Body of pancreas (tissue), 4 donors: ENCODE data around the gene LRFN2. TPM values are rescaled to one million over a fixed set of nuclear protein-coding genes. Genes with fewer than 3 reads are reported as not detected.
A peak's percentile ranks its signal among the peaks of the same experiment; 100 is the strongest.

Experiments used
- ATAC-seq: fragments of 150-250 bp; one replicate; pipeline ENCODE4 v1.9.1; 2016
- DNase-seq, 4 donors: peaks; one replicate each; pipeline ENCODE4 v3.0.0-alpha.2; 2019
- H3K27ac ChIP-seq, 4 donors: fragments of 200-600 bp; sonication (generic); 1 replicate in 3 of 4; 2 replicates in 1 of 4; pipeline versions ENCODE4 v1.5.1 to v1.6.1; 2016 to 2019; ENCODE audit warnings: mild to moderate bottlenecking in 1 of 4, mixed read lengths in 1 of 4, moderate library complexity in 1 of 4
- H3K27me3 ChIP-seq, 2 donors: fragments of 200-600 bp; sonication (generic); one replicate each; pipeline ENCODE4 v1.6.0; 2016; ENCODE audit warnings: mild to moderate bottlenecking in 1 of 2
- H3K36me3 ChIP-seq, 2 donors: fragments of 200-600 bp; sonication (generic); replicated peaks in 1 of 2; 2 replicates each; pipeline ENCODE4 v1.5.1; 2016; ENCODE audit warnings: low read depth in 2 of 2; ENCODE audit not compliant: insufficient read depth in 1 of 2
- H3K4me1 ChIP-seq: fragments of 200-600 bp; sonication (generic); one replicate; pipeline ENCODE4 v1.6.0; 2016
- H3K4me3 ChIP-seq, 2 donors: fragments of 200-600 bp; sonication (generic); 1 replicate in 1 of 2; 2 replicates in 1 of 2; pipeline ENCODE4 v1.5.1; 2016 to 2019
- H3K9me3 ChIP-seq, 3 donors: fragments of 200-600 bp; sonication (generic); 1 replicate in 2 of 3; 2 replicates in 1 of 3; pipeline ENCODE4 v1.5.1; 2016
- POLR2A ChIP-seq, 3 donors: fragments of 450-650 bp; IDR thresholded peaks; one replicate each; pipeline ENCODE4 v1.6.1; 2016; ENCODE audit warnings: antibody characterized with exemption in 3 of 3, mild to moderate bottlenecking in 2 of 3
- WGBS, 2 donors: methylation state at CpG; one replicate each; pipeline ENCODE4 v1.1.5; 2017; 5-methylcytosine and 5-hydroxymethylcytosine counted together
- intact Hi-C: fragments of 100-400 bp; cut with DNase I; formaldehyde crosslinking; loops from one replicate; pipeline ENCODE4 v1.15.1; 2023
- small RNA-seq: library from RNA; depleted of rRNA; stranded (forward); fragments of <200 nt; gene quantifications from one replicate; pipeline ENCODE3, GENCODE V24; 2016
- total RNA-seq, 2 donors: library from RNA; depleted of rRNA; stranded (reverse); fragments of >200 nt; gene quantifications; one replicate each; pipeline ENCODE4 v1.1.0, GENCODE V29; 2016
- TF ChIP-seq, protein P1 (sequence below), 7 experiments: fragments of 450-650 bp in 4 of 7; fragments of 200-600 bp in 3 of 7; sonication (generic) in 3 of 7; IDR thresholded peaks; one replicate each; pipeline ENCODE4 v1.5.1; 2016 to 2019; ENCODE audit warnings: antibody characterized with exemption in 7 of 7

Gene LRFN2
- total RNA-seq, 2 donors from 2014 or later, result 0.33 TPM; not detected in 1

DNA sequence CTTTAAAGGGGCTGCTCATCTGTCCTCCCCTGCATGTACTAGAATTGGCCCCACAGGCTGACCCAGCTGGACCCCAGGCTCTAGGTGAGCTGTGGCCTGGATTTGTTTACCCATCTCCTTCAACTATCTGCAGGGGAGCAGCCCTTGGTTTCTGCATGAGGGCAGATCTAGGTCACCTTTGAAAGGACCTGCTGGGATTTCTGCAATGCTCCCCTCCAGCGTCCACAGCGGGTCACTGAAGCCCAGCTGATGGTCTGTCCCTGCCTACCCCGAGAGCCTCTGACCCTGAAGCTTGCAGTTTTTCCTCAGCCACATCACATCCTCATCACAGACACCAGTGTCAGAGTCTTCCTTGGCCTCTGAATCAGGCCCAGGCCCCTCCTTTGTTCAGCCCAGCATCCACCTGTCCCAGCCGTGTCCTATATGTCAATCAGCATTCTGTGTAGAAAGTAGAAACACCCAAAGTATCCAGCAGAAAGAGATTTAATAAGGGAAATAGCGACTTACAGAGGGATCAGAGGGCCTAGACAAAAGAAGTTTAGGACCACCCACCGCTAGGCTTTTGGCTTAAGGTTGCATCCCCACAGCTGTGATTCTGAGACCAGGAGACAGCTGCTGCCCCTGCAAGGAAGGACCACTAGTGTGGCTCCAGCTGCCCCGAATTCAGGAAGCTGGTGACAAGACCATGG lies 243.1 kb downstream of the LRFN2 start:
- ATAC-seq (no peak), DNase-seq (no peak)
- WGBS, 2 donors, result 86 to 98% methylated on average over 6 to 7 of the region's 7 CpGs
- Histone ChIP-seq H3K9me3 (no peaks in the 10 kb centered on the region), H3K27ac (no peak overlapping the region), H3K27me3 (no peaks in the 10 kb centered on the region), H3K4me1 (peaks cover 24% of the 10 kb centered on the region), H3K36me3 (no peaks in the 10 kb centered on the region), H3K4me3 (no peak overlapping the region)
- no peak for TF ChIP-seq POLR2A (IDR thresholded peaks at IDR 0.05)
- TF ChIP-seq, protein P1, sequence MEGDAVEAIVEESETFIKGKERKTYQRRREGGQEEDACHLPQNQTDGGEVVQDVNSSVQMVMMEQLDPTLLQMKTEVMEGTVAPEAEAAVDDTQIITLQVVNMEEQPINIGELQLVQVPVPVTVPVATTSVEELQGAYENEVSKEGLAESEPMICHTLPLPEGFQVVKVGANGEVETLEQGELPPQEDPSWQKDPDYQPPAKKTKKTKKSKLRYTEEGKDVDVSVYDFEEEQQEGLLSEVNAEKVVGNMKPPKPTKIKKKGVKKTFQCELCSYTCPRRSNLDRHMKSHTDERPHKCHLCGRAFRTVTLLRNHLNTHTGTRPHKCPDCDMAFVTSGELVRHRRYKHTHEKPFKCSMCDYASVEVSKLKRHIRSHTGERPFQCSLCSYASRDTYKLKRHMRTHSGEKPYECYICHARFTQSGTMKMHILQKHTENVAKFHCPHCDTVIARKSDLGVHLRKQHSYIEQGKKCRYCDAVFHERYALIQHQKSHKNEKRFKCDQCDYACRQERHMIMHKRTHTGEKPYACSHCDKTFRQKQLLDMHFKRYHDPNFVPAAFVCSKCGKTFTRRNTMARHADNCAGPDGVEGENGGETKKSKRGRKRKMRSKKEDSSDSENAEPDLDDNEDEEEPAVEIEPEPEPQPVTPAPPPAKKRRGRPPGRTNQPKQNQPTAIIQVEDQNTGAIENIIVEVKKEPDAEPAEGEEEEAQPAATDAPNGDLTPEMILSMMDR (IDR thresholded peaks at IDR 0.05), result no peak
- intact Hi-C loops, result no loop called here

DNA sequence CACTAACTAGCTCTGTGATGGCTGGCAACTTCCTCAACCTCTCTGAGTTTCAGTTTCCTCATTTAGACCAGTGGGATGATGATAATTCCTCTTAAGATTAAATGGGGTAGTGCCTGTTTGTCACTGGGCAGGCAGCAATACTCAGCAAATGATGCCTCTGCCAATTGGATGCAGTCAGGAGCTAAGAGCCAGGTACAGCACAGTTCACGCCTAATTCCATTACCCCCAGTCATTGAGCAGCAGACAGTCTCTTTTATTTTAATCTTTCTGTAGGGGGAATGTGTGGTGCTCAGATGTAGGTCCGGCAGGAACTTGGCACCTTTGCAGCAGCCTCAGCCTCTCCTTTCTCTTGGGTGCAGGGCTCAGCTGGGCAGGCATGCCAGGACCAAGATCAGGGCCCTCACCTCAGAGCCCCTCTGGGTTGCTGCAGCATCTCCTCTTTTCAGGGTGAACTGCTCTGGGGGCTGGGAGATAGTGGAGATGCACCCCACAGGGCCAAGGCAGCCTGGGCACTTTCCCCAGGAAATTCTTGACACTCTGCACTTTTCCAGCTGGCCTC lies 243.8 kb downstream of the LRFN2 start:
- H3K27ac ChIP-seq, result no peak overlapping the region
- TF ChIP-seq, protein P1 (IDR thresholded peaks at IDR 0.05), result no peak
- ATAC-seq (no peak), DNase-seq (no peak)
- peaks cover 24% of the 10 kb centered on the region for H3K4me1 ChIP-seq
- intact Hi-C loops, result no loop called here
- no peaks in the 10 kb centered on the region for H3K36me3 ChIP-seq
- H3K9me3 ChIP-seq, result no peaks in the 10 kb centered on the region
- no peak overlapping the region for H3K4me3 ChIP-seq
- no peaks in the 10 kb centered on the region for H3K27me3 ChIP-seq
- 85 to 100% methylated on average over 1 to 2 of the region's 2 CpGs for WGBS, 2 donors

GRCh38 chr6:40342723-40343122 lies 244.4 kb downstream of the LRFN2 start:
- Histone ChIP-seq H3K4me1 (peaks cover 24% of the 10 kb centered on the region), H3K36me3 (no peaks in the 10 kb centered on the region), H3K4me3 (no peak overlapping the region), H3K27ac (no peak overlapping the region), H3K9me3 (no peaks in the 10 kb centered on the region), H3K27me3 (no peaks in the 10 kb centered on the region)
- ATAC-seq (no peak), DNase-seq (peak in 3 of 4 donors; percentile 43 to 68 (median 55))
- 59 to 63% methylated on average over 6 of the region's 6 CpGs for WGBS, 2 donors
- intact Hi-C loops, result no loop called here
- TF ChIP-seq POLR2A (IDR thresholded peaks at IDR 0.05), result no peak
- TF ChIP-seq, protein P1 (IDR thresholded peaks at IDR 0.05), result no peak

DNA sequence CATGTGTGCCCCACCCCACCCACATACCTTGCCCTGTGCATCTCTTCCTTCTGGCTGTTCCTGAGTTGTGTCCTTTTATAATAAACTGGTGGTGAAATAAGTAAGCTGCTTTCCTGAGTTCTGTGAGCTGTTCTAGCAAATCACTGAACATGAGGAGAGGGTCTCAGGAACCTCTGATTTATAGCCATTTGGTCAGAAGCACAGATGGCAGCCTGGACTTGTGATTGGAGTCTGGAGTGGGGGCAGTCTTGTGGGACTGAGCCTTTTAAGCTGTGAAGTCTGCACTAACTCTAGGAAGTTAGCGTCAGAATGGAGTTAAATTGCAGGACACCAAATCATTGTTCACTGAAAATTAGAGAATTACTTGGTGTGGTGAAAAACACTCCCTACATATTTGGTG lies 245.4 kb downstream of the LRFN2 start:
- TF ChIP-seq, protein P1 (IDR thresholded peaks at IDR 0.05), result no peak
- no peak for TF ChIP-seq POLR2A (IDR thresholded peaks at IDR 0.05)
- intact Hi-C loops, result no loop called here
- no peaks in the 10 kb centered on the region for H3K9me3 ChIP-seq
- H3K27ac ChIP-seq, result no peak overlapping the region
- peaks cover 24% of the 10 kb centered on the region for H3K4me1 ChIP-seq
- peak in 1 of 4 donors; percentile 1 for DNase-seq
- no peaks in the 10 kb centered on the region for H3K36me3 ChIP-seq
- 83 to 91% methylated on average over 1 of the region's 1 CpG for WGBS, 2 donors
- no peak for ATAC-seq
- no peaks in the 10 kb centered on the region for H3K27me3 ChIP-seq
- H3K4me3 ChIP-seq, result no peak overlapping the region

Small RNA genes lying within 50 kb of the gene (small RNA-seq; reads per million reads assigned to genes)
- gene RNU6-250P, result not detected
